GM19099 (cell line): ENCODE measurements around the gene E4F1.
A peak's percentile ranks its signal among the peaks of the same experiment; 100 is the strongest.

ENCODE experiments used
- POLR2A ChIP-seq: IDR thresholded peaks from 3 replicates; pipeline ENCODE4 v1.6.1; 2011; ENCODE audit warnings: low read depth; ENCODE audit not compliant: insufficient read length; ENCODE audit errors: extremely low read depth

E4F1 gene, protein sequence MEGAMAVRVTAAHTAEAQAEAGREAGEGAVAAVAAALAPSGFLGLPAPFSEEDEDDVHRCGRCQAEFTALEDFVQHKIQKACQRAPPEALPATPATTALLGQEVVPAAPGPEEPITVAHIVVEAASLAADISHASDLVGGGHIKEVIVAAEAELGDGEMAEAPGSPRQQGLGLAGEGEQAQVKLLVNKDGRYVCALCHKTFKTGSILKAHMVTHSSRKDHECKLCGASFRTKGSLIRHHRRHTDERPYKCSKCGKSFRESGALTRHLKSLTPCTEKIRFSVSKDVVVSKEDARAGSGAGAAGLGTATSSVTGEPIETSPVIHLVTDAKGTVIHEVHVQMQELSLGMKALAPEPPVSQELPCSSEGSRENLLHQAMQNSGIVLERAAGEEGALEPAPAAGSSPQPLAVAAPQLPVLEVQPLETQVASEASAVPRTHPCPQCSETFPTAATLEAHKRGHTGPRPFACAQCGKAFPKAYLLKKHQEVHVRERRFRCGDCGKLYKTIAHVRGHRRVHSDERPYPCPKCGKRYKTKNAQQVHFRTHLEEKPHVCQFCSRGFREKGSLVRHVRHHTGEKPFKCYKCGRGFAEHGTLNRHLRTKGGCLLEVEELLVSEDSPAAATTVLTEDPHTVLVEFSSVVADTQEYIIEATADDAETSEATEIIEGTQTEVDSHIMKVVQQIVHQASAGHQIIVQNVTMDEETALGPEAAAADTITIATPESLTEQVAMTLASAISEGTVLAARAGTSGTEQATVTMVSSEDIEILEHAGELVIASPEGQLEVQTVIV

DNA sequence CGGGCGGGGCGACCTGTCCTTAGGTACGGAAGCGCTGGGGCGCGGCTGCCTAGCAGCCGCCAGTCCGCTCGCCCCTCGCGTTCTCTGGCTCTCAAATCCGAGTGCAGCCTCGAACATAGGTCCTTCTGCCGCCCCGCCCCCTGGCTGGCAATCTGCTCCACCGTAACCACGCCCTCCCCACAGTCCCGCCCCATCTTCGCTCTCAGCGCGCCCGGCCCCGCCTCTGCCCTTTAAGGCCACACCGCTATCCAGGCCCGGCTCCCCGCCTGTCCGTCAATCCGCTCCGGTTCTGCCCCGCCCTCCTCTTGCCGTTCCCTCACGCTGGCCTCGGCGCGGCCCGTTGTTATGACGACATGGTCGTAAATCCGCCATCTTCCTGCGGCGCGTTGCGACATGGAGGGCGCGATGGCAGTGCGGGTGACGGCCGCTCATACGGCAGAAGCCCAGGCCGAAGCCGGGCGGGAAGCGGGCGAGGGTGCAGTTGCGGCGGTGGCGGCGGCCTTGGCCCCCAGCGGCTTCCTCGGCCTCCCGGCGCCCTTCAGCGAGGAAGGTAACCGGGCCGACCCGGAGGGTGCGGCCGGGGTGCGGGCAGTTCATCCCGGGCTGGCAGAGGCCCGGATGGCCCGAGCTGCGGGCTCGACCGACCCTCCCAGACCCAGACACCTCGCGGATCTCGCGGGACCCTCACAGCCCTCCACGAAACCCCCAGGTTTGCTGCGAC lies at the start of gene E4F1:
Gene E4F1 (plus strand): TSS at position 371 of the 721 bp plus-strand sequence. CDS start 23 bp downstream, at position 394.
- TF ChIP-seq POLR2A: peak; percentile 98

DNA sequence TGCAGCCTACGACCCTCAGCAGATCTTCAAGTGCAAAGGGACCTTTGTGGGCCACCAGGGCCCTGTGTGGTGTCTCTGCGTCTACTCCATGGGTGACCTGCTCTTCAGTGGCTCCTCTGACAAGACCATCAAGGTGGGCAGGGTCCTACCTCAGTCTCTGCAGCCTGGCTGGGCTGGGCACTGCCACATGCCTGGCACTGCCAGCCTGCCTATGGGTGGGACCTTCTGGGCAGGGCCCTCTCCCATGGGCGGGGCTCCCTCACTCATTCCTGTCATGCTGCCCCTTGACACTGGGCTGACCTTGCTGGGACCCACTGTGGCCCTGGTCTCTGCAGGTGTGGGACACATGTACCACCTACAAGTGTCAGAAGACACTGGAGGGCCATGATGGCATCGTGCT lies 49.5 kb upstream of the E4F1 start:
- no peak for TF ChIP-seq POLR2A

DNA sequence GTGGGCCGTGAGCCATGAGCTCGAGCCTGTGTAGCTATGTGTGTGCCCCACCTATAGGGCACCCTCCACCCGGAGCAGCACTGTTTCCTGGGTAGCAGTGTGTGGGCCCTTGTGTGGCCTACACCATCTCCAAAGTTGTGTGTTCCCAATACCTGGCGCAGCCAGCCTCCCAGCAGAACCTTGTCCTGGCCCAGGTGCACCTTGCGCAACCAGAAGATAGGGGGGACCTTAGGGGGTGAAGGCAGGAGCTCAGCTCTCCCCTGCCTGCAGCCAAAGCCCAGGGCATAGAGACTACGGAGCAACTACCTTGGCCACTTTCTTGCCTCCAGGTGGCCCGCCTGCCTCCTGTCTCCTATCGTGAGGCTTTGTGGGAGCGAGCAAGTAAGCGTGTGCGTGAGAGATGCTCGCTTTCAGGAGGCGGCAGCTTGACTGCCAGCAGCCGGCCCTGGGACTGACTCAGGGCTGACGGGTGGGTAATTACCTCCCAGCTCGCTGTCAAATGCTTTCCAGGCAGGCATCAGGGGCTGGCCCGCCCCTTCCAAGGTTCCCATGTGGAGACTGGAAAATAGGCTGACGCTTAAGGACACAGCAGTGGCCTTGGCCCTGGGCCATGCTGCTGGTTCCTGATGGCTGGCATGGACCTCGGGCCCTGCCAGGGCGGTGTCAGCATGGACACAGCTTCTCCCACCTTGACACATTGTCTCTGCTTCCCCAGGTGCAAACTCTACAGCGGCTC lies 48.8 kb upstream of the E4F1 start:
- no peak for TF ChIP-seq POLR2A

DNA sequence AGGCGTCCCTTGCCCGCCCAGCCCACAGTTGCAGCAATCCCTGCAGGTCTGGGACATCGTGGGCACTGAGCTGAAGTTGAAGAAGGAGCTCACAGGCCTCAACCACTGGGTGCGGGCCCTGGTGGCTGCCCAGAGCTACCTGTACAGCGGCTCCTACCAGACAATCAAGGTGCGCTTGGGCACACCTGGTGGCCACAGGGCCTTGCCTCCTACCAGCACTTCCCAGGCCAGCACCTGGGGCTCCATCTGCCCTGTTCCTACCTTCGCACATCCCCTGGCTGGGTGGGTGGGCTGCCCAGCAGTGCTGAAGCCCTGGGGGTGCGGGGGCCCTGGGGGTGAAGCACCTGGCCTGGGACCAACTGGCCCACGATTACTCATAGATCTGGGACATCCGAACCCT lies 47.9 kb upstream of the E4F1 start:
- no peak for TF ChIP-seq POLR2A

DNA sequence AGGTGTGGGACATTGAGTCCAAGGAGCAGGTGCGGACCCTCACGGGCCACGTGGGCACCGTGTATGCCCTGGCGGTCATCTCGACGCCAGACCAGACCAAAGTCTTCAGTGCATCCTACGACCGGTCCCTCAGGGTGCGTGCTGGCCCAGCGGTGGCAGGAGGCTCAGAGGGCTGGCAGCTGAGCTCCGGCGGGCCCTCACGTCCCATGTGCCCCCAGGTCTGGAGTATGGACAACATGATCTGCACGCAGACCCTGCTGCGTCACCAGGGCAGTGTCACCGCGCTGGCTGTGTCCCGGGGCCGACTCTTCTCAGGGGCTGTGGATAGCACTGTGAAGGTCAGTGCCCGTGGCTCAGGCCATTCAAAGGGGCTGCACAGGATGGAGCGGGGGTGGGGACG lies 47.3 kb upstream of the E4F1 start:
- no peak for TF ChIP-seq POLR2A

DNA sequence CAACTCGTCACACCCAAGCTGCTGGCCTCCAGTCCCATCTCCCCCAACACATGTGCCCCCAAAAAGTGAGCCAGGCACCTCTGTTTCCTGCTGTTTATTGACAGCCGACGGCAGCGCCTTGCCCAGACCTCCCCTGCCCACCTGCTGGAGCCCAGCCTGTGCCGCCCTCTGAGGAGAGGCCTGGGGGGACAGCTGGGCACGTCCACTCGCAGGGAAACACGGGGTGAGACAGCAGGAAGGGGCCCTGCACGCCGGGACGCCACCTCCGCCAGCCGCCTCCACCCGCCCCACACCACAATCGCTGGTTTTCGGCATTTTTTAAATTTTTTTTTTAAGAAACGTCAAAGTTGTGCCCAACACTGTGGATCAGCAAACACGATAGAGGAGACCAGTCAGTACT lies 46.3 kb upstream of the E4F1 start:
- TF ChIP-seq POLR2A: no peak

DNA sequence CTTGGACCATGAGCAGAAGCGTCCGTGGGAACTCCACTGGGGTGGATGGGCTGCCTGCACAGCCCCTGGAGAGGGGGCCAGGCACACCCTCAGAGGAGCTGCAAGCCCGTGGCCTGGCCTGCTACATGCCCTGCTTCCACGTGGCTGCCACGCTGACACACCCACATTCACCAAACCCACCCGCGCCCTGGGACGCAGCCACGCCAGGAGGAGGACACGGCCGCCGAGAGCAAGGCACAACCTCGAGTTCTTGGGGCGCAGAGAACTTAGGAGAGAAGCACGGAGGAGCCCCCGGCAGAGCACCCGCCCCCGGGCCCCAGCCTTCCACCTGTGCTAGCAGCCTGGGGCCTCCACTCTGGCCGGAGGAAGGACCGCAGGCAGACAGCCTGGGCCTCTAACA lies 45.8 kb upstream of the E4F1 start:
- no peak for TF ChIP-seq POLR2A

DNA sequence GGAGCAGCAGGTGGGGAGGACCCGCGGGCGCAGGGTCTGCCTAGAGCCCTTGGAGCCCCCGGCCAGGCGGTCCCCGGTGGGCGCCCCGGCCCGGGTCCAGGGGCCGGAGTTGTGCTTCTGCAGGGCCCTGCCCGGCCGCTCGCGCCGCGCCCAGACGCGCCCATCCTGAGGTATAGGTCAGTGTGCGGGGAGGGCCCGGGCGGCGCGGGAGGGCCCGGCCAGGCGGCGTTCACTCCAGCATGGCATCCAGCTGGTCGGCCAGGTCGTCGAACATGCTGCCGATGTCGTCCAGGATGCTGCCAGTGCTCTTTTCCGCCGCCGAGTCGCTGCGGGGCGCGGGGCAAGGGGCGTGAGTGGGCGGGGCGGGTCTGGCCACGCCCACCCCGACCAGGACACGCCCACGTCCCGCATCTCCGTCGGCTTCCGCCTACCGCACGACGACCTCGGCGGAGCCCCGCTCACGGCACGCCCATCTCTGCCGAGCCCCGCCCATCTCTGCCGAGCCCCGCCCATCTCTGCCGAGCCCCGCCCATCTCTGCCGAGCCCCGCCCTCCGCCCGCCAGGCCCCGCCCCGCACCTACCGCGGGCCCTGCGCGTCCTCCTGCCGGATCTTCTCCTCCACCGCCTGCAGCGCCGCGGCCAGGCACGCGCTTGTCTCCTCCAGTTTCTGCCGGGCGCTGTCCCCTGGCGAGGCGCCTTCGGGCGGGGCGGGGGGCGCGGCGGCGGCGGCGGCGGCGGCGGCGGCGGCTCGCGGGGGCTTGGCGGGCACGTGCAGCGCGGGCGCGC lies 44.9 kb upstream of the E4F1 start:
- no peak for TF ChIP-seq POLR2A

DNA sequence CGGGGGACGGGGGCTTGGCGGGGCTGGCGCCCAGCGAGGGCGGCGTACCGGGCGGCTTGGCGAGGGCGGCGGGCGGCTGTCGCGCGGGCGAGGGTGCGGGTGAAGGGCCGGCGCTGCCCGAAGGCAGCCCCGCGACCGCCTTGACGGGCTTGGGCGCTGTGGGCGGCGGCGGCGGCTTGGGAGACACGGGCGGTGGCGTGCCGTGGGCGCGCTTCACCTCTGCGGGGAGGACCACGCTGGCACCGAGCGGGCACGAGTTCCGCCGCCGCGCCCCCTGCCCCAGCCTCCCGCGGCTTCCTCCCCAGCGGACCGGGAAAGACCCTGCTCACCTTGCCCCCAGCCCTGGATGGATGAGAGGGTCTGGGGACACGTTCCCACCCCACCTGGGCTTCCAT lies 44.3 kb upstream of the E4F1 start:
- TF ChIP-seq POLR2A: no peak

DNA sequence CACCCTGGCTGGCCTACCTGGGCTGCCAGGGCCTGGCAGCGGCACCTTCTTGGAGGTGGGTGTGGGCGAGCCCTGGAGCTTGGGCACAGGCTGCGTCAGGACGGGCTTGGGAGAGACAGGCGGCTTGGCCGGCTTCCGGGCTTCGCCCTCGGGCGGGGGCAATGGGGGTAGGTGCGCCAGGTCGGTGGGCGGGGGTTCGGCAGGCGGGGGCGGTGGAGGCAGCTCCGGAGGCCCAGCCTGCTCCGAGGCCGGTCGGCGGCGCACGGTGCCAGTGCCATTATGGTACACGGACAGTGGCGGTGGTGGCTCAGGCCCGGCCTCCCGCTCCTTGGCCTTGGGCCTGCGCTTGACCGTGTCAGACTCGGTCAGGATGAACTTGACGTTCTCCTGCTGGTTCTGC lies 43.8 kb upstream of the E4F1 start:
- no peak for TF ChIP-seq POLR2A

DNA sequence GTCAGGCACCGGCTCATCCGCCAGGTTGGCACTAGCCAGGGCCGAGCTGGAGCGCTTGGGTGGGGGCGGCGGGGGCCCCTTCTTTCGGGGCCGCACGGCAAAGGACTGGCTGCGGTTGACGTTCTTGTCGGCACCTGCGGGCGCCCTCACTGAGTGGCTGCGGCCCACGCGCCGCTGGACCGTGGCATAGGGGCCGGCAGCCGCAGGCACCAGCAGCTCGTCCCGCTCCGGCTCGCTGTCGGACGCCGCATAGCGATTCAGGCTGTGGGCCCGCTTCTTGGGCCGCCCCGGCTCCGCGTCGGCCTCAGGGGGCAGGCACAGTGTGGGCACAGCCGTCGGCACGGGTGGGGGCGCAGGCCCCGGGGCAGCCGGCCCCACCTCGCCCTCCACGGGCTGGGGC lies 42.9 kb upstream of the E4F1 start:
- no peak for TF ChIP-seq POLR2A

DNA sequence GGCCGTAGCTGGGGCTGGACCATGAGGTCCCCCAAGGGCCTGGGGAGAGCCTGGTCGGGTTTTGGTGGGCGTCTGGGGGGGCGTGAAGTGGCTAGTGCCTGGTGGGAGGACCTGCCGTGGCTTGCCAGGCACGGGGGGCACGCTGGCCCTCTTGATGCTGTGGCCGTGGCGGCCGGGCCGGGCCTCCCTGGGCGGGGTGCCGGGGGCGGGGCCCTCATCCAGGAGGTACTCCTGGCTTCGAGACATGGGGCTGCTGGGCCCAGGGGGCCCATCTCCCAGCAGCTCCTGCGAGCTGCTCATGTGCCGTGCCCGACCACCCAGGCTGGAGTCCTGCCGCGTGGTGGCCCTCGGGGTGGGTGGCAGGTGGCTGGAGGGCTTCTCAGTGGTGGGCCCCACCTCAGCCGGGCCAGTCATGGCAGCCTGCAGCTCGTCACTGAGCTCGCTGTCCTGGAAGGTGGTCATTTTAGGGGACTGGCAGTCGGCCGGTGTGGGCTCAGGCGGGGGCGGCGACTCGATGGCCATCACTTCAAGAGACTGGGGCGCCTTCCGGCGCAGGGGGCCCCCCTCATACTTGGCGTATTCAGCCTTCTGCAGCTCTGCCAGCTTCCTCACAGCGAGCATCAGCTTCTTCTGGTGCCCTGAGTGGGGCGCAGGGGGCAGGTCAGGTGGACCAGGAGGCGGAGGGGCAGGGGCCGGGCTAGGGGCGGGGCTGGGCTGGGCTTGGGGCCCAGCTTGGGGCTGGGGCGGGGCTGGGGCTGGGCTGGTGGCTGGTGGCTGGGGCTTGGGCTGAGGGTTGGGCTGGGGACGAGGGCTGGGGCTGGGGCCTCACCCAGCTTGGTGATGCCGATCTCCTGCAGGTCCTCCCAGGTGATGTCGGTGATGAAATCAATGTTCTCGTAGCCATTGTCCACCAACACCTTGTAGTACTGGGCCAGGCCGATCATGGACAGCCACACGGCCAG lies 42.1 kb upstream of the E4F1 start:
- no peak for TF ChIP-seq POLR2A

DNA sequence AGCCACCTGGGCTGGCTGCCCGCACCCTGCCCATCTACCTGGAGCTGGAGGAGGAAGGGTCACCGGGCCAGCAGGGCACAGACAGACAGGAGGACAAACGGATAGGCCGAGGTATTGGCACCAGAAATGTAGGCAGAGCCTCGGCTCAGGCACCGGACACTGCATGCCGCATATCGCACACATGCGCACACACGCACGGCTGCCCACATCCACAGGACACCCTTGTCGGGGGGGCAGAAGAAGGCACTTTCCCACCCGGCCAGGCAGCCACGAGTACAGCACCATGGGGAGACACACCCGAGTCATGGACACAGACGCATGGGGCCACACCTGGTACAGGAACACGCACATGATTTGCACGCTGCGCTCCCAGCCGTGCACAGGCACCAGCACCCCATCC lies 41.4 kb upstream of the E4F1 start:
- no peak for TF ChIP-seq POLR2A
